Fibroblast of lung (primary cell): ENCODE measurements around the gene AFAP1.

Experiments used
- EZH2 ChIP-seq: IDR thresholded peaks from 2 replicates; pipeline ENCODE4 v1.5.1; 2012; ENCODE audit warnings: low read length, control low read depth, mild to moderate bottlenecking; ENCODE audit errors: missing control alignments
- TF ChIP-seq, protein P1 (sequence below), 2 donors: IDR thresholded peaks in 1 of 2; conservative IDR thresholded peaks in 1 of 2; 1 replicate in 1 of 2; 2 replicates in 1 of 2; pipeline ENCODE4 v1.5.1; 2011 to 2012; ENCODE audit warnings: low read length in 2 of 2, control low read depth in 1 of 2, inconsistent platforms in 1 of 2, low read depth in 1 of 2, mild to moderate bottlenecking in 1 of 2

DNA sequence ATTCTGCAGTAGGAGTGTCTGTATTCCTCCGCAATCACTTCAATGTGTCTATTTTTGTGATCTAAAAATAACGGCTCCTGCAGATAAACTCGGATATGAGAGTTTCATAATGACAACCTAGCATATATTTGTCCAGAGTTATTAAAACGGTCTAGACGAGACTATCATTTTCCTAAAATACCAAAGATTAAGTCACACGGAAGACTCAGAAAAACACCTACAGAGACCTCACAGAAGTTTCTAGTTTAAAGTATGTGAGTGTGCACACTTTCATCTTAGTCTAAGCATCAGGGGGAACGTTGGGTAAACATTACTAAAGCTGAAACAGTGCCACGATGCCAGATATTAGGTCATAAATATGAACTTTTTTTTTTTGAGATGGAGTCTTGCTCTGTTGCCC is 156.9 kb downstream of the AFAP1 start:
- TF ChIP-seq, protein P1, sequence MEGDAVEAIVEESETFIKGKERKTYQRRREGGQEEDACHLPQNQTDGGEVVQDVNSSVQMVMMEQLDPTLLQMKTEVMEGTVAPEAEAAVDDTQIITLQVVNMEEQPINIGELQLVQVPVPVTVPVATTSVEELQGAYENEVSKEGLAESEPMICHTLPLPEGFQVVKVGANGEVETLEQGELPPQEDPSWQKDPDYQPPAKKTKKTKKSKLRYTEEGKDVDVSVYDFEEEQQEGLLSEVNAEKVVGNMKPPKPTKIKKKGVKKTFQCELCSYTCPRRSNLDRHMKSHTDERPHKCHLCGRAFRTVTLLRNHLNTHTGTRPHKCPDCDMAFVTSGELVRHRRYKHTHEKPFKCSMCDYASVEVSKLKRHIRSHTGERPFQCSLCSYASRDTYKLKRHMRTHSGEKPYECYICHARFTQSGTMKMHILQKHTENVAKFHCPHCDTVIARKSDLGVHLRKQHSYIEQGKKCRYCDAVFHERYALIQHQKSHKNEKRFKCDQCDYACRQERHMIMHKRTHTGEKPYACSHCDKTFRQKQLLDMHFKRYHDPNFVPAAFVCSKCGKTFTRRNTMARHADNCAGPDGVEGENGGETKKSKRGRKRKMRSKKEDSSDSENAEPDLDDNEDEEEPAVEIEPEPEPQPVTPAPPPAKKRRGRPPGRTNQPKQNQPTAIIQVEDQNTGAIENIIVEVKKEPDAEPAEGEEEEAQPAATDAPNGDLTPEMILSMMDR (conservative IDR thresholded peaks at IDR 0.05 in 1 of 2, IDR thresholded peaks at IDR 0.05 in 1 of 2; ENCODE audit: low read depth in 1 of 2, low read length in 2 of 2), result no peak
- TF ChIP-seq EZH2, result no peak
